Measurements from ENCODE around the gene CD163L1.

The CD163L1 gene

GRCh38 chr12:7324176-7324575 lies 119.8 kb downstream of the CD163L1 start:
- no peak for DNase-seq (ENCODE audit: low read depth)

- DNase-seq (ENCODE audit: low read depth) = no peak
Measured at GRCh38 chr12:7322599-7322998, 121.4 kb downstream of the CD163L1 start.

GRCh38 chr12:7321624-7322023 lies 122.3 kb downstream of the CD163L1 start:
- DNase-seq (ENCODE audit: low read depth) = no peak

- no peak for DNase-seq (ENCODE audit: low read depth)
Measured at GRCh38 chr12:7319930-7320329, 124.0 kb downstream of the CD163L1 start.

- no peak for DNase-seq (ENCODE audit: low read depth)
Measured at GRCh38 chr12:7310070-7310469, 133.9 kb downstream of the CD163L1 start.
